Measurements from ENCODE around the gene ZNF398.

The ZNF398 gene

DNA sequence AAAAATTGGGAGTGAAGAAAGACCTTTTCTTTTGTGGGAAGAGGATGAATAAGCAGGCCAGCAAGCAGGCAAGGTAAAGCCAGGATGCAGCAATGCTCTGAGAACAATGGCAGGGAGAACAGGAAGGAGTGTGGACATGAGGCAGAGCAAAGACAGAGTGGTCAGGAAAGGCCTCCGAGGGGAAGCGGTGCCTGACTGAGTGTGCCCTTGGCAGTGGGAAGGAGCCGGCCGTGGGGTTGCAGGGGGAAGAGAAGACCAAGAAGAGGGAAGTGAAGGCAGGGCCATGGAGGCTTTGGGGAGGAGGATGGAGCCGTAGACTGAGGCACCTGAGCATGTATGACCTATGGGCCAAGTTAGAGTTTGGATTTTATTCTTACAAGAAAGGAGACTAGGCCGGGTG lies 70.3 kb downstream of the ZNF398 start:
- TF ChIP-seq CTCF (IDR thresholded peaks at IDR 0.05; ENCODE audit: low read depth, low read length), result no peak
- DNase-seq (ENCODE audit: low read depth in 2 of 2), result peak in 1 of 2 donors; percentile 59
- no peak overlapping the region for H3K4me3 ChIP-seq (replicated peaks in 1 of 2; ENCODE audit: low read depth in 2 of 2, low read length in 2 of 2)

DNA sequence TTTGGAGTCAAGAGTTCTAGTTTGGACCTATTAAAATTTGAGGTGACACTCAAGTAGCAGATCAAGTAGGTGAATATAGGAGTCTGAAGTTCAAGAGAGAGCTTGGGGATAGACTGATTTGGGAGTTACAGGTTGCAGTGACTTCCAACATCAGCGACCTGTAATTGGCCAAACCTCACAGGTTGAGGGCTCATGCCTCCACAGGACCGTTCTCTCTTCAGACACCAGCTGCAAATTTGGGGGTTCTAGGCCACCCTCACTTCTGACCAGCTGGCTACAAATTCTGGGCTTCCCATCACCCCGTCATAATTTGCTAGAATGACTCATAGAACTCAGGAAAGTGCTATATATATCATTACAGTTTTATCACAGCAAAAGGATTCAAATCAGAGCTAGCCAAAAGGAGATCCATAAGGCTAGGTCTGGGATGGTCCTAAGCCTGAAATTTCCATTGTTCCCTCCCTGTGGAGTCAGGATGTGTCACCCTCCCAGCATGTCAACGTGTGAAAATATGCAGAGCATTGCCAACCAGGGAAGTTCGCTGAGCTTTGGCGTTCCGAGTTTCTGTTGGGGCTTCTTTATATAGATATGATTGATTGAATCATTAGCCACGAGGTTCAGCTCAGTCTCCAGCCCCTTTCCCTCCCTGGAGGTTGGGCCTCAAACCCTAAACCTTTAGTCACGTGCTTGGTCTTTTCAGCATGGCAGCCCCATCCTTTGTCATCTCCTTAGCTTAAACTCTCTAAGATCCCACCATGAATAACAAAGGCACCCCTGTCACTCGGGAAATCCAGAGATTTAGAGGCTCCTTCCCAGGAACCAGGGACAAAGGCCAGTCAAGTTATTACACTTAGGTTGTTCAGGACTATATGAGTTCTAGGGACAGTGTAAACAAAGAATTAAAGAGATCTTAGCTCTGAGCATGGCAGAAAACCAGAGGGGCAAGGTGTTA lies 71.5 kb downstream of the ZNF398 start:
- TF ChIP-seq CTCF (IDR thresholded peaks at IDR 0.05; ENCODE audit: low read depth, low read length), result no peak
- peak in 1 of 2 donors; percentile 43 for DNase-seq (ENCODE audit: low read depth in 2 of 2)

DNA sequence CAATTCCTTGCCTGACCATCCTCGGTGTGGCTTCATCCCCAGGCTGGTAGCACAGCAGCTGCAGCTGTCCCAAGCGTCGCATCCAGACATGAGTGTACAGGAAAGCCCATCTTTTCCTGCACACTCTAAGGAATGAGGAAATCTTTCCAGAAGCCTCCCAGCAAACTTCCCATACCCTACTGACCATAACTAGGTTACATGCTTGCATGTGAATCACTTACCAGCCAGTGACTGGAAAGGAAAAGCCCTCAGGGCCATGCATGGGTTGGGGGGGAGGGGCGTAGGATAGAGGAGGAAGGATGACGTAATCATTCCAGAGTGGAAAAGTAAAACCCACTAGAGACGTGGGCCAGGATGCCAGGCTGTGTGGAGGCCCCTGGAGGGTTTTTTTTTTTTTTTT lies 73.3 kb downstream of the ZNF398 start:
- TF ChIP-seq CTCF (IDR thresholded peaks at IDR 0.05; ENCODE audit: low read depth, low read length), result no peak
- H3K4me3 ChIP-seq (replicated peaks in 1 of 2; ENCODE audit: low read depth in 2 of 2, low read length in 2 of 2), result no peak overlapping the region
- DNase-seq (ENCODE audit: low read depth in 2 of 2), result peak; percentile 56

More for the DNA sequence above, 71.5 kb downstream of the ZNF398 start:
- no peak overlapping the region for H3K4me3 ChIP-seq (replicated peaks in 1 of 2; ENCODE audit: low read depth in 2 of 2, low read length in 2 of 2)

- TF ChIP-seq CTCF (IDR thresholded peaks at IDR 0.05; ENCODE audit: low read depth, low read length), result no peak
- no peak overlapping the region for H3K4me3 ChIP-seq (replicated peaks in 1 of 2; ENCODE audit: low read depth in 2 of 2, low read length in 2 of 2)
- DNase-seq (ENCODE audit: low read depth in 2 of 2), result no peak
Measured at GRCh38 chr7:149223176-149223575, 75.9 kb downstream of the ZNF398 start.

GRCh38 chr7:149223761-149224160 lies 76.5 kb downstream of the ZNF398 start:
- no peak for TF ChIP-seq CTCF (IDR thresholded peaks at IDR 0.05; ENCODE audit: low read depth, low read length)
- no peak overlapping the region for H3K4me3 ChIP-seq (replicated peaks in 1 of 2; ENCODE audit: low read depth in 2 of 2, low read length in 2 of 2)

GRCh38 chr7:149224352-149224751 lies 77.1 kb downstream of the ZNF398 start:
- H3K4me3 ChIP-seq (replicated peaks in 1 of 2; ENCODE audit: low read depth in 2 of 2, low read length in 2 of 2), result no peak overlapping the region
- no peak for DNase-seq (ENCODE audit: low read depth in 2 of 2)
- no peak for TF ChIP-seq CTCF (IDR thresholded peaks at IDR 0.05; ENCODE audit: low read depth, low read length)

More at GRCh38 chr7:149223761-149224160, 76.5 kb downstream of the ZNF398 start:
- no peak for DNase-seq (ENCODE audit: low read depth in 2 of 2)

Data from cardiac fibroblast (primary cell).